Spinal cord (tissue), 10 donors: Measurements from ENCODE around the gene NUDCD3. TPM values are rescaled to one million over a fixed set of nuclear protein-coding genes. Genes with fewer than 3 reads are reported as not detected.

Experiments used
- DNase-seq, 6 donors: peaks; one replicate each; pipeline versions ENCODE4 v3.0.0 to v3.0.0-alpha.2; 2013 to 2015; ENCODE audit warnings: low spot score in 6 of 6, low read depth in 4 of 6
- H3K27ac ChIP-seq: one replicate; pipeline ENCODE4 v1.5.1; 2013; ENCODE audit warnings: low read depth, low read length, control low read depth
- H3K27me3 ChIP-seq: one replicate; pipeline ENCODE4 v1.6.1; 2013; ENCODE audit warnings: low read length; ENCODE audit not compliant: control insufficient read depth, insufficient read depth
- H3K36me3 ChIP-seq: one replicate; pipeline ENCODE4 v1.6.1; 2013; ENCODE audit warnings: low read length; ENCODE audit not compliant: control insufficient read depth, insufficient read depth
- H3K4me1 ChIP-seq: one replicate; pipeline ENCODE4 v1.6.1; 2013; ENCODE audit warnings: low read length; ENCODE audit not compliant: control insufficient read depth, insufficient read depth
- H3K4me3 ChIP-seq: one replicate; pipeline ENCODE4 v1.5.1; 2013; ENCODE audit warnings: low read depth, low read length, control low read depth
- H3K9me3 ChIP-seq: one replicate; pipeline ENCODE4 v1.6.1; 2013; ENCODE audit warnings: low read length; ENCODE audit not compliant: control insufficient read depth, insufficient read depth
- WGBS: methylation state at CpG from one replicate; pipeline ENCODE4 v1.1.5; 2013; ENCODE audit warnings: missing lambda C conversion rate; ENCODE audit not compliant: insufficient coverage; 5-methylcytosine and 5-hydroxymethylcytosine counted together
- polyA plus RNA-seq, 2 donors: library from polyadenylated mRNA; unstranded; fragments of 120-200 nt; gene quantifications; one replicate each; pipeline ENCODE4 v1.2.1, GENCODE V29; 2013; ENCODE audit not compliant: insufficient read length in 2 of 2
- total RNA-seq, 2 donors: library from RNA; depleted of rRNA in 1 of 2; stranded (reverse); fragments of 120-200 nt in 1 of 2; fragments of >200 nt in 1 of 2; gene quantifications; one replicate each; pipeline versions ENCODE4 v1.2.3 to v1.2.4, GENCODE V29; 2013 to 2014
- donor health status: healthy.

The NUDCD3 gene
- total and polyA plus RNA-seq, 4 donors: 82.6 to 153 (median 124) TPM

- no peaks in the 10 kb centered on the region for H3K36me3 ChIP-seq
- no peaks in the 10 kb centered on the region for H3K9me3 ChIP-seq
- no peak overlapping the region for H3K4me3 ChIP-seq
- H3K4me1 ChIP-seq: no peaks in the 10 kb centered on the region
- H3K27ac ChIP-seq: no peak overlapping the region
- no CpG with 5 or more reads among the region's 5 CpGs for WGBS
- no peak for DNase-seq
- no peaks in the 10 kb centered on the region for H3K27me3 ChIP-seq
Measured at GRCh38 chr7:44534087-44534486, 43.6 kb upstream of the NUDCD3 start.

DNA sequence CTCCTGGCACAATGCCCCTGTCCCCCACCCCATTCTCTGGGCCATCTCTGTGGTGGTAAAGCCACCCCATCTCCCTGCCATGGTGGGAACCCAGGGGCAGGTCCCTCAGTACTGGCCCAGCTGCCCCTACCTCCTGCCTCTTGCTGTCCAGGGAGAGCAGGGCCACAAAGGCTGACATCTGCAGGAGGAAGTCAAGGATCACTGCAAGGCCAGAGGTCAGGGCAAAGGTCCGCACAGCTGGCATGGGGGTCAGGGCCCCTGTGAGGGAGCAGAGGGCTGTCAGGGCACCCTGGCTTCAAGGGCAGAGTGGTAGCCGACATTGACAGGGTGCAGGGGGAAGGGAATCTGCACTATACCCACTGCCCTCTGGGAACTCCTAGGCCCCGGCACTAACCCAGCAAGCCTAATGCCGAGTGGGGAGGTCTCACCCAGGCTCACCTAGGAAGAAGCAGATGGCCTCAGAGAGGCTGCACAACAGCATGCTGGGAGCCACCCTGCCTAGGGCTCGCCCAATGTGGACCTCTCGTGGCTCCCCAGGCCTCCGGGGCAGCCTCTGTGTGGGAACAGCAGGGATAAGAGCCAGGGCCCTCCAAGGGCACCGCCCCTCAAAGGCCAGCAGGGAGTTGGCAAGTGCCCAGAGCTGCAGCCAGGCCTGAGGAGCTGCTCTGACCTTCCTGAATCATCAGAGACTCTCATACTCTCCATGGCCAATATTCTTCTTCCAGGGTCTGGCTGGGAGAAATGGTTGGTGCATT is 43.0 kb upstream of the NUDCD3 start:
- no peak overlapping the region for H3K27ac ChIP-seq
- no peak for DNase-seq
- no peaks in the 10 kb centered on the region for H3K9me3 ChIP-seq
- no peaks in the 10 kb centered on the region for H3K36me3 ChIP-seq
- no peak overlapping the region for H3K4me3 ChIP-seq
- no peaks in the 10 kb centered on the region for H3K4me1 ChIP-seq
- 73% methylated on average over 7 of the region's 8 CpGs for WGBS
- H3K27me3 ChIP-seq: no peaks in the 10 kb centered on the region

DNA sequence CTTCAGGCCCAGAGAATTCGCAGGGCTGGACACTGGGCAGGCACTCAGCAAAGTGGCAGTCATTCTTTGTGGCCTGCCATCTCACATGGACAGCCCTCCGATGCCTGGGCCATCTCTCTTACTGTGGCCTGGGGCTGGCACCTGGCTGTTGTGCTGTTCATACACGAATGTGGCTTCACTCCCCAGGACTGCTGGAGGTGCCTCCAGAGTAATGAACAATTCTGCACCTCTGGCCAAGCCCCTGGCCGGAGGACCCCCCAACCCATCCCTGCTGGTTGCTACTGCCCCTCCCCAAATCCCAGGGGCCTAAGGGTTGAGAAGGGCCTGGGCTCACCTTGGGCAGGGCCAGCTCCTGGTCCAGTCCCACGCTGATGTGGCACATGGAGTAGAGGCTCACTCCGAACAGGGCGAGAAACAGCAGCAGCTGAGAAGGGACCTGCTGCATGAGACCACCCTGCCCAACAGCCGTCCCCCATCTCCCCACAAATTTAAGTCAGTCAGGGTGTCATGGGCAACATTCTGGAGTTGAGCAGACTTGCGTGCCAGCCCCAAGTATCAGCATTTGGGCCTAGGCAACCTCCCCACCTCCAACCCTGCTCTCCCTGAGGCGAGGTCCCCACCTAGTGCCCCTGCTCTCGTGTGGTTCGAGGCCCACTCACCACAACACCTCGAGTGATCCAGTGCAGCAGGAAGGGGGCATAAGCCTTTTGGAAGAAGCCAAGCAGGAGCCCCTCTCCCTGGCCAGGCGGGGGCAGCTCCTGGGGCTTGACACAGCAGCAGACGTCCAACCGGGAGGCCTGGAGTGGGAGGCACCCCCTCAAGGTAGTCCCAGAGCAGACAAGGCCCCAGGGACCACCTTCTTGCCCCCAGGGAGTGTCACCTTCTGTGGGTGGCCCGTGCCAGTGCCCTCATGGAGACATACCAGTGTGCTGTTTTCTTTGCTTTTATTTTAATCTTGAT is 41.2 kb upstream of the NUDCD3 start:
- Histone ChIP-seq H3K4me3 (no peak overlapping the region), H3K27me3 (no peaks in the 10 kb centered on the region), H3K27ac (no peak overlapping the region), H3K9me3 (no peaks in the 10 kb centered on the region), H3K4me1 (no peaks in the 10 kb centered on the region), H3K36me3 (no peaks in the 10 kb centered on the region)
- WGBS: 86% methylated on average over 16 of the region's 17 CpGs
- DNase-seq: no peak

DNA sequence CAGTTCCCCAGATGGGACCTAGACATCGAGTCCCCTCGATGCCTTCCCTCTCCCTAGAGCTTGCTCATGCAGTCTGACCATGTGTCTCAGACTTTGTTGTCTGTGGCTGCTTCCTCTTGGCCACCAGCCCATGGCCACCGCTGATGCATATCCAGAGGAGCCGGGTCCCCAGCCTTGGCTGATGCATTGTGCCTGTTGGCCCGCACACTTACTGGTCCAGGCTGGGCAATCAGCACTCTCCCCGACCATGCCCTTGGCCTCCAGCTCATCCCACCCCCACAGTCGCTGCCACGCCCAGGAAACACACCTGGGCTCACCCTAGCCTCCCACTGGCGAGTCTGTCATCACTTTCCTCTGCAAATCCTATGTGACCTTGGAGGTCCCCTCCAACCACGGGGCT is 40.5 kb upstream of the NUDCD3 start:
- H3K4me3 ChIP-seq: no peak overlapping the region
- DNase-seq: no peak
- 81% methylated on average over 10 of the region's 10 CpGs for WGBS
- no peaks in the 10 kb centered on the region for H3K4me1 ChIP-seq
- H3K36me3 ChIP-seq: no peaks in the 10 kb centered on the region
- no peaks in the 10 kb centered on the region for H3K27me3 ChIP-seq
- no peak overlapping the region for H3K27ac ChIP-seq
- H3K9me3 ChIP-seq: peaks cover 2% of the 10 kb centered on the region

- Histone ChIP-seq H3K36me3 (no peaks in the 10 kb centered on the region), H3K4me1 (no peaks in the 10 kb centered on the region), H3K9me3 (peaks cover 2% of the 10 kb centered on the region), H3K27ac (no peak overlapping the region), H3K27me3 (no peaks in the 10 kb centered on the region), H3K4me3 (no peak overlapping the region)
- no peak for DNase-seq
- no CpG with 5 or more reads among the region's 3 CpGs for WGBS
Measured at GRCh38 chr7:44524811-44525388, 34.4 kb upstream of the NUDCD3 start.

- Histone ChIP-seq H3K36me3 (no peaks in the 10 kb centered on the region), H3K4me1 (no peaks in the 10 kb centered on the region), H3K27ac (no peak overlapping the region), H3K4me3 (no peak overlapping the region), H3K9me3 (peaks cover 2% of the 10 kb centered on the region), H3K27me3 (no peaks in the 10 kb centered on the region)
- no peak for DNase-seq
- WGBS: 87% methylated on average over 3 of the region's 3 CpGs
Measured at GRCh38 chr7:44522315-44522714, 31.9 kb upstream of the NUDCD3 start.

DNA sequence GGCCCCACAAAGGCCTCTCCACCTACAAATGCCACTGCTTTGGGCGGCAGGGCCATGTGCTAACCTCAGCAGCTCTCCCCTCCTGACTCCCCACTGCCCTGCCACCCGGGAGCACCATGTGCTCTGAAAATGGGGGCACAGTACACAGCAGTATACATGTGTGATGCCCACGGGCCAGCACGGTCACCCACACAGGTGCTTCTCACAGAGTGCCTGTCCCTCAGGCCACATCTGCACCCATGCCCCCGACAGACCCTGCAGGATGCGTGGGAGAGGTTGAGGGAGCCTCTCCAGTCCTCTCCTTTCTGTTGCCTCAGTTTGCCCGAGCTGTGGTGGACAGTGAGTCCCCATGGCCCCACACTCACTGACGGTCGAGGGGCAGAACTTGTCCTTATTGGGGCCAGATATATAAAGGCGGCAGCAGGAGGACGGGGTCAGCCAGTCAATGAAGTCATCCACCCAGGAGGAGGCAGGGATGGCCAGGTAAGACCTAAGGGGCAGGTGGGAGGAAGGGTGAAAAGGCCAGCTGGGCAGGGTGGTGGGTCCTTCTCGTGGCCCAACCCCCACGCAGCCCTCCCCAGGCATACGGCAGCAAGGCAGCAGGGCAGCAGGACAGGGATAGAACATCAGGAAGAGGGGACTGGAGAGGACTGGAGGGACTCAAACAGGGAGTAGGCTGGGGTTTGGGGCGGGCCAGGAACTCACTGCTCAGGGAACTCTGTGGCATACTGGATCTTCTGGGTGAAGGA is 31.1 kb upstream of the NUDCD3 start:
- Histone ChIP-seq H3K27me3 (no peaks in the 10 kb centered on the region), H3K4me3 (no peak overlapping the region), H3K36me3 (no peaks in the 10 kb centered on the region), H3K9me3 (peaks cover 2% of the 10 kb centered on the region), H3K4me1 (no peaks in the 10 kb centered on the region), H3K27ac (no peak overlapping the region)
- WGBS: 87% methylated on average over 14 of the region's 15 CpGs
- no peak for DNase-seq

GRCh38 chr7:44520574-44520973 is 30.1 kb upstream of the NUDCD3 start:
- H3K36me3 ChIP-seq: no peaks in the 10 kb centered on the region
- H3K27me3 ChIP-seq: no peaks in the 10 kb centered on the region
- H3K9me3 ChIP-seq: no peaks in the 10 kb centered on the region
- no peak overlapping the region for H3K4me3 ChIP-seq
- WGBS: 72% methylated on average over 5 of the region's 5 CpGs
- DNase-seq: no peak
- no peak overlapping the region for H3K27ac ChIP-seq
- no peaks in the 10 kb centered on the region for H3K4me1 ChIP-seq

DNA sequence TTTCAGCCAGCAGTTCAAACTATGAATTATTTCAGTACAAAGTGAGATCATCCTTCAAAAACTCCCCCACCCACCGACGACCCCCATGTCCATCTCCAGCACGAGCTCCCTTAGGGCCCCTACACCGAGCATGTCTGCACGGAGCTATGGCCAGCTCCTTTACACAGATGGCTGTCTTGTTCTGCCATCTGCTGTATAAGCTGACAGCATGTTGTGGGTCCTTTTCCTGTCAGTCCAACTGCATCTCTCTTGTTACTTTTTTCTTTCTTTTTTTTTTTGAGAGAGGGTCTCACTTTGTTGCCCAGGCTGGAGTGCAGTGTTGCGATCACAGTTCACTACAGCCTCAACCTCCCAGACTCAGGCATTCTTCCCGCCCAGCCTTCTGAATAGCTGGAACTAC is 29.1 kb upstream of the NUDCD3 start:
- Histone ChIP-seq H3K9me3 (no peaks in the 10 kb centered on the region), H3K27me3 (no peaks in the 10 kb centered on the region), H3K4me1 (no peaks in the 10 kb centered on the region), H3K36me3 (no peaks in the 10 kb centered on the region), H3K27ac (no peak overlapping the region), H3K4me3 (no peak overlapping the region)
- peak in 1 of 6 donors; percentile 36 for DNase-seq
- WGBS: 86% methylated on average over 3 of the region's 7 CpGs
